Superior temporal gyrus (tissue), 1 donor: ENCODE results near the gene LRRN2.

ENCODE experiments used
- DNase-seq: peaks from one replicate; pipeline ENCODE4 v3.0.0-alpha.2; 2016; ENCODE audit errors: extremely low spot score

The LRRN2 gene

DNA sequence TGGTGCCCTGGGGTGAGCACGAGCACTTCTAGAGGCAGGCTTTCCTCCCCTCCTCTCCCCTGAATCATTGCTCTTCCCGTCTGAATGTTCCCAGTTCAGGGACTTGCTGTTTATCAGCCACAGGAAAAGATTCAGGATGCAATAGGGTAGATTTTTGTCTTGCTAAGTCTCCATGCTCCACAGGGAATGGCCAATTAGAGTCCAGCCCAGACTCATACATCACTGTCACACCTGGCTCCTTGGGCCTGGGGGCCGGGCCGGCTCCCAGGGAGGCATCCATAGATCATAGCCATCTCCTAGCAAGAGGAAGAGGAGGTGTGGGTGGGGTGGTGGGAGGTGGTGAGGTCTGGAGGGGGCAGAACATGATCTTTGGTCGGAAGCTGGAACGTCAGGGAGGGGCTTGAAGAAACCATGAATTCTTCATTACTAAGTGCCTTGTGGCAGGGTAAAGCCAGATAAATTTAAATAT, 83.4 kb downstream of the LRRN2 start:
- no peak for DNase-seq

DNA sequence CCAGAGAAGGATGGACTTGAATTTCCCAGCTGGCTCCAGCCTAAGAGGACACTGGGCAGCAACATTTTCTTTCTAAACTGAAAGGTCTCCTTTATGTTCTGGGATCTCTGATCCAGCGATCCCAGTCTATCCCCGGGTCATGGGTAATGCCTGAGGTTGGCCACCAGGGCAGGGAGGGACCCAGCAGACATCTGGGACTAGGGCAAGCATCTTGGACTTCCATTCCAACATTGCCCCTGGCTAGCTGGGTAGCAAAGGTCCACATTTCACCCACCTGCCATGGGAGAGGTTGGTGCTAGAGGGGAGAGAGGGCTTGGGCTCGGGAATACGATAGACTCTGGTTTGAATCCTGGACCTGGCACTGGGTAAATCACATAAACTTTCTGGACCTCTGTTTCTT, 84.6 kb downstream of the LRRN2 start:
- no peak for DNase-seq

DNA sequence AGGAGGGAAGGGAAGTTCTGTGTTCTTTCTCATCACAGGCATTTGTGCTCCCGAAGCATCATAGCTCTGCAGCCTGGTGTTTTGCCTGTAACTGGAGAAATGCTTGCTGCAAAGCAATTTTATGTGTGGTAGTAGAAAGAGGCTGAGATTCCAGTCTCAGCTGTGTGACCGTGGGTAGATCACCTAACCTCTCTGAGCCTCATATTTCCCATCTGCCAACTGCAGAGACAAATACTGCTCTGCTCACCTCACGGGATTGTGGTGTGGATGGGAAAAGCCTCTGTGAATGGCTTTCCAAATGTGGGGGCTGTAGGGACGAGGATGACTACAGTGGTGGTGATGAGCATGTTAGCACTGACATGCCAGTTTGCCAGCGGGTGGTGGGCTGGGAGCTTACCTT, 85.3 kb downstream of the LRRN2 start:
- no peak for DNase-seq

DNA sequence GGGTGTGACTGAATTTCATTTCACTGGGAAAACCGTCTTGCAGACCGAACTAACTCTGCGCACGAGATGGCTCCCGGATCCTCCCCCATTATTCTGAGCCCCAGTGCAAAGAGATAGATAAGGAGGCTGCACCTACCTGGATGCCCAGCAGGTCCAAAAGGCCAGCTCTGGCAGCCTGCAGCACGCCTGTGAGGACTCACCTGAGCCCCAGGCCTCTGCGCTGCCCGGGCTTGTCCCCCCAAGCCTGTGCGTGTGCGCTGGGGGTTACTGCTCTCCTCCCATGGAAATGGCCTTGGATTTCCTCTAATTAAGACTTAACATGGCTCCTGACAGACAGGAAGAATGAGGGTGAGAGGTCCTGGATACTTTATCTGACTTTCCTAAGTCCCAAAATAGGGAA, 85.9 kb downstream of the LRRN2 start:
- no peak for DNase-seq

DNA sequence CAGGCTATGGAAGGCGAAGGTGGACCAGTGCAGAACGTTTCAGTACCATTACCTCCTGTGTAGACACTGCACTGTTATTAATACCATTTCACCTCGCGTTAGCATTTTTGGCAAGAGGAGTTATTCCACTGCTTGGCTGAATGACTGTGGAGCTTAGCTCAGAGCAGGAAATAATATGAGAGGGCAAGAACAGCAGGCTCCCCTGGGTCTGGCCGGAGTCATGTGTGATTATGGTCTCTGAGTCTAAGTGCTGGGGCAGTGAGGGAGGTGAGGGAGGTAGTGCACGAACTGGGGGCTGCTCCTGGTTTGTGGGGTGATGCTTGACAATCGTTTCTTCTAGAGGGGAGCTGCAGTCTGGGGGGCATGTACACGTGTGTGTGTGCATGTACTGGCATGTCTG, 86.4 kb downstream of the LRRN2 start:
- no peak for DNase-seq

DNA sequence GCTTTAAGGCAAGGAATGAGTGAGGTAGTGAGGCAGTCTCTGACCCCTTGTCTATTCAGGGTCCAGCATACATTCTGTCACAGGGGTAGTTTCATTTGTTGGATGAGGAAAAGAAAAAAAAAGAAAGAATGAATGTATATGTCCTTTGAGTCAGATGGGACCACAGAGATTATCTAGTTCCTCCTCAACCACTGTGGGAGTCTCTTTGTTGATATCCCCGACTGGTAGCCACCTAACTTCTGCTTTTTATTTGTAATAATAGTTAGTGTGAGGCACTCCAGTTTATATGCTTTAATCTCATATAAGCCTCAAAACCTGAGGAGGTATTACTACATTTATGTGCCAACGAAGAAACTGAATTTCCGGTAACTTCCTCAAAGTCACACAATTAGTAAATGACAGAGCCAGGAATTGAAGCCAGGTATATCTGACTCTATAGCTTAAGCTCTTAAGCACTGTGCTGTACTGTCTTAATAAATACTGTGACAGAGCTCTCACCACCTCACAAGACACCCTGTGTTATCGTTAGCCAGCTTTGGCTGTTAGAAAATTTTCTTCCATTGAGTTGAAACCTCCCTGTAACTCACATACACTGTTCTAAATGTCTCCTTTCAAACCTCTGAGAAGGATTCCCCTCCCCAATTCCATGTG, 87.1 kb downstream of the LRRN2 start:
- no peak for DNase-seq

DNA sequence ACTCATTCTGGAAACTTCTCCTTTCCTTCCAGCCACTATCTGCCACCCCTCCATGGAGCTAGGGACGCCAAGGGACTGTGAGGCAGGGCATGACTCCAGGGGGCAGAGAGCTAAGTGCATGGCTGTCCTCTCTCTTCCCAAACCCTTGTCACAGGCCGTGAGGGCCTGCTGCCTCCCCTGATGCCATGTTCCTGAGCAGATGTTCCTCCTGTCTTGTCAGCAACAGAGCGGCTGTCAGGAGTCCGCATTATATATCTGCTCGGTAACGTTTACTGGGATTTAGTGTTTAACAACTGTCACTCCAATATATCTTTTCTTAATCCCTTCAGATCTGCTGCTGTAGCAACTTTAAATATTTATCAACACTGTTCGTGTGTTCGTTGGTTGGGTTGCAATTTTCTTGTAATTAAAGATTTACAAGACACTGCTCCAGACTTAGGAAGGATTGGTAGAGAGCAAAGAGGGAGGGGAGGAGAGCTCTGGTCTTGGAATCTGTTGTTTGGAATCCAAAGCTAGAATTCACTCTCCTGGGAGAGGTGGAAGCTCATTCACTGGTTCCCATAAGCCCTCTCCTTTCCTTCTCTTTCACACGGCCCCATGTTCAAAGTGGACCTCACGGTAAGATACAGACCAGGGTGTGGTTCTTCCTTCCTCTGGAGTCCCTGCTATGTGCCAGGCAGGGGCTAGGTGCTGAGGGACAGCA, 93.1 kb downstream of the LRRN2 start:
- DNase-seq, result no peak

DNA sequence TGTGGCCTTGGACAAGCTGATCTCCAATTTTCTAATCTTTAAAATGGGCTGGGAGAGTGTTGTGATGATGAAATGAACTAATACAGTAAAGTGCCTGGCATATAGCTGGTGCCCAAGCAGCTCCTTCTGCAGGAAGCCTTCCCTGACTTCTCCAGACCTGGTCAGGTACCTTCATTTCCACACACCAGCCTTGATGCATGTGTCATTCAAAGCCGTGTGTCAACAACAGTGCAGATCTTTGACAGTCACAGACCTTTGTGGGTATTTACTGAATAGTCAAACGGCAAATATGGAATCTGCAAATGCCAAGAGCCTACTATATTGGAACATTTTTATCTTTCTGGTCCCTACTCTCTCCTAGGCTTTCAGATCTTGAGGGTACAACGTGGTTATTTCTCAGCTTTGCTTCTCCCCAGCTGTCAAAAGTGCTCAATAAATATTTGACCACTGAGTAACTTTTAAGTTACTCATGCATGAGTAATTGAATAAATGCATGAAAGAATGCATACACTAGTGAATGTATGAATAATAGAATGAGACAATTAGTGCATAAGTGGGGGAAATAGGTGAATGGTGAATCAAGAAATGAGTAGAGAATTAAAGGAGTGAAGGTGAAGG, 94.0 kb downstream of the LRRN2 start:
- no peak for DNase-seq

DNA sequence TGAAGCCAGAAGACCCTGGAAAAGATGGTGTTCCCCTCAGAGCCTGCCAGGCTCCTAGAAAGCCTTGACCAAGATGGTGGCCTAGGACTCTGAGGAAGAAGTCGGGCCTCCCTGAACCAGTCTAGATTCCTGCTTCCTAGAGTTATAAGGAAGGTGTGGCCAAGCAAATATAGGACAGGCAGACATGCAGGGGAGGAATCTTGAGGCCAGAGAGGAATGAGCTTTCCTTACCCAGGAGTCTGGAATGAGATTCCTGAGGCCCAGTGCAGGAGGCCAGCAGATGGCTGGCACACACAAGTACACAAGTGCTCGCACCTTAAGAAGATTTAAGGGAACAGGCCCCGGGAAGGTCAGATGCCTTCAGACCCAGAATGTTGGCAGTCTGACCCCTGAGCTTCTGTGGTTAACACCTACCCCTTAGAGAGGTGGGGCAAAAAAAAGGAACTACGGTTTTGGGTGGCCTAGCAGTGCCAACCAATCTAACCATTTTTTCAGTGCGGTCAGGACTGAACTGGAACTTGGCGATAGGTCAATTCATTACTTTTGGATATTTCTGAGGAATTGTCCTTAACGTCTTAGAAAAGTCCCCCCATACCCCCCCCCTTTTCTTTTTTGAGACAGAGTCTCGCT, 96.0 kb downstream of the LRRN2 start:
- no peak for DNase-seq

DNA sequence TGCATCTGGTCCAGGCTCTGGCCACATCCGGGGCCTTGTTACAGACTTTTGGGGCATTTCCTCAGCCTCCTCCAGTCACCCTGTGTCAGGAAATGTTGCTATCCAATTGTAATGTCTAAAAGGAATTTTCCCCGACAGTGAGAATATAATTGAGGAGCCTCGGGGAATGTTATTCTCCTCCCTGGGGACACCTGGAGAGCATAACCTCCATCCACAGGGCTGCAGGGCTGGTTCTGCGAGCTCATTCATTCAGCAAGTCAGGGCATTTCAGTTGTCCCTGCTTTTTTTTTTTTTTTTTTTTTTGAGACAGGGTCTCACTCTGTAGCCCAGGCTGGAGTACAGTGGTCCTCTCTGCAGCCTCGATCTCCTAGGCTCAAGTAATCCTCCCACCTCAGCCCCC, 96.7 kb downstream of the LRRN2 start:
- no peak for DNase-seq

DNA sequence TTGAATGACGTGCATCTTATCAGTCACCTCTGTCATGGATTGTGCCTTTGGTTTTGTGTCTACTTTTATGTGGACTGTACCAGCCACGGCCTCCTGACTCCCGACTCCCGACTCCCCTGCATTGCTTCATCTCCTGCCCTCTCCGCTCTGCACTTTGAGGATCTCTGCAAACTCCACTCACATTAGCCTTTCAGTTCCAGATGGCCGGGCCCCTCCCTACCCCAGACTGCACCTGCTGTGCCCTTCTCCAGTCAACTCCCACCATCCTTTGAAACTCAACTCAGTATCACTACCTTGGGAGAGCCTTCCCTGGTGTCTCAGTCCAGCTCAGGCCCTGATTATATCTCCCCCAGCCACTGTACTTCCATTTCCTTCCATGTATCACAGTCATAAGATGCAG, 97.9 kb downstream of the LRRN2 start:
- no peak for DNase-seq

DNA sequence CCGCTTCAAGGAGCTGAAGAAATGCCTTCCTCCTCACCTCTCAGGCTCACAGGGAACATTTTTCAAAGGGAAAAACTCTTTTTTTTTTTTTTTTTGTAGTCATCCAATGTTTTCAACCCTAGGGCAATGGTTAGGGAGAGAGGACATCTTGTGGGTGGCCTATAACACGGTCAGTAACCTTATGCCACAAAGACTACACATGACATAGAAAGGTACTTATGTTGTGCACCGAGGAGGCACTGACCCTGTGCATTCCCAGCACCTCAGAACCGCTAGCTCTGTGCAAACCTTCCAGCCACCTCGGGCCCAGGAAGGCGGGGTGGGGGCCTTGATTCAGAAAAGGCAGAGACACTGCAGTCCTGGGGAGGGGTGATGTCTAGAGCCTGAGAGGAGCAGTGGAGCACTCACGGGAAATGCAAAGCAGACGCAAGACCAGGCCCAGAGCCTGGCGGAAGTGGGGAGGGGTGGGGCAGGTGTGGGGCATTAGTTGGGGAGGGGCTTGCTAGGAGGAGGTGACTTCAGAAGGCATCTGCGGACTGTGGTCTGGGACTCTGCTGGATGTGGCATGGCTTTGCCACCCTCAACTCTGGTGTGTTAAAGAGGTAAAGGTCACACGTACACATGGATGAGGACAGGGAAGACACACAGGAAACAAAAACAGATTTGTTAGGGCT, 100.7 kb downstream of the LRRN2 start:
- no peak for DNase-seq

DNA sequence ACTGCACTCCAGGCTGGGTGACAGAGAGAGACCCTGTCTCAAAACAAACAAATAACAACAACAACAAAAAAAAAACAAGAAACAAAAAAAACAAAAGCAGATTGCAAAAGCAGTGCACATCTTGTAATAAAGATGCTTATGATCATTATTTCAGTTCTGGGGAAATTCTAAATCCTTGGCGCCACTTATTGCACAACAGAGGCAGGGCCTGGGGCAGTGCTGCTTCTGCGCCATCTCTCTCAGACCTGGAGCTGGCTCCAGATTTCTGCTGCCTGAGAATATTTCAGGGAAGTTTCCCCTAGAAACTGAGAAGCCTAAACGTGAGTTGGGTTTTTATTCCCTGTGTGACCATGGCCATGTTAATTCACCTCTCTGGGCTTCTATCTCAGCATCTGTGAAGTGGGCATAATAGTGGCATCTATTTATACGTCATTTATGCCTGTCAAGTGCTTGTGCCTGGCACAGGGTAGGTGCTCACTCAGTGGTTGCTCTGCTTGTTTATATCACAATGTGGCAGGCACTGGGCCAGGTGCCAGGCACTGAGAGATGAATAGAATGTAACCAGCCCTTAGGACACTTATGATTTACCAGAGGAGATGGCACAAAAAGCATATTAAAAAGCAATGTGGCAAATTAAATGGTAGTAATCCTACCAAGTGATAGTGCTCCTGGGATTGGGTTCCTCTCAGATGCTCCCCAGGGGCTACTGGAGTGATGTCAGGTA, 101.5 kb downstream of the LRRN2 start:
- DNase-seq, result peak; percentile 53

DNA sequence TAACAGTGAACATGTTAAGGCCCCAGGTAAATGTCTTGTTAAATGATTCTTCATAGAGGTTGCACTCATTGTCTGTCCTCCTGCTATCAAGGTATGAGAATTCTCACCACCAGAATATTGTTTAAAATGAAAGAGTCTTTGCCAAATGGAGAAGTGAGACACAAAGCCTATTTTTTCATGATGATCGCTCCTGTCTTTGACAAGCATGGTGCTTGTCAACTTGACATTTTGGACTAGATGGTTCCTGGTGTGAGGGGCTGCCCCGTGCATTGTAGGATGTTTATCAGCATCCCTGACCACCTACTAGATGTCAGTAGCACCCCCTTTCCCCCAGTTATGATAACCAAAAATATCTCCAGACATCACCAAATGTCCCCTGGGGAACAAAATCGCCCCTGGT, 103.8 kb downstream of the LRRN2 start:
- DNase-seq, result no peak

DNA sequence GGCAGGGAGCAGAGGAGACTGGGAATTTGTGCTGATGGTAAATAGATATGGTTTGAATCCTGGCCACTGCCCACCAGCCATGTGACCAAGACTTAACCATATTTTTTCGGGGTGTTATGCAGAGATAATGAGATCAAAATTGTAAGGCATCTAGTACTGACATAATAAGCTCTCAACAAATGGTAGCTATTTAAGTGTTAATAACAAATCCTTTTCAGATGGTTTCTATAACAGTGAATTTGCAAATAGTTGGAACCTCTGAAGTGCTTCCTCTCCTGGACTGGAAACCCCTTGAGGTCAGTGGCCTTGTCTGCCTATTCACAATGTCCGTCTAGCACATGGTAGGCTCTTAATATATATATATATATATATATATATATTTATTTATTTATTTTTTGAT, 104.7 kb downstream of the LRRN2 start:
- DNase-seq, result no peak

DNA sequence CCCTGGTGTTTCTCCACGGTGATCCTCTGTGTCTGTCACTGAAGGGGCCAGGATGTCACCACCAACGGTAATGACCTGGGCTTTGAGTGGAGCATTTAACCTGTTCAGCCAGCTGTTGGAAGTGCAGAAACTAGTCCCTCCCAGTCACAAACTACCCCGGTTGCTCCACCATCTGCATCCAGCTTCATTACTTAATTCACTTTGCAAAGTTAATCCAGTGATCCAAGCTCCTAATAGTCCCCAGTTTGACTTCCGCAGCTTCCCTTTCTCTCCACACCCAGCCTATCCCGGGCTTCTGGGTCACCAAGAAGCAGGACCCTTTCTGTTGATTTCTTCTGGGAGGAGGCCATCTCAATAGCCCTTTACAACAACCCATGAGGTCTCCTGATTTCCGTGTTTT, 105.9 kb downstream of the LRRN2 start:
- DNase-seq, result no peak

DNA sequence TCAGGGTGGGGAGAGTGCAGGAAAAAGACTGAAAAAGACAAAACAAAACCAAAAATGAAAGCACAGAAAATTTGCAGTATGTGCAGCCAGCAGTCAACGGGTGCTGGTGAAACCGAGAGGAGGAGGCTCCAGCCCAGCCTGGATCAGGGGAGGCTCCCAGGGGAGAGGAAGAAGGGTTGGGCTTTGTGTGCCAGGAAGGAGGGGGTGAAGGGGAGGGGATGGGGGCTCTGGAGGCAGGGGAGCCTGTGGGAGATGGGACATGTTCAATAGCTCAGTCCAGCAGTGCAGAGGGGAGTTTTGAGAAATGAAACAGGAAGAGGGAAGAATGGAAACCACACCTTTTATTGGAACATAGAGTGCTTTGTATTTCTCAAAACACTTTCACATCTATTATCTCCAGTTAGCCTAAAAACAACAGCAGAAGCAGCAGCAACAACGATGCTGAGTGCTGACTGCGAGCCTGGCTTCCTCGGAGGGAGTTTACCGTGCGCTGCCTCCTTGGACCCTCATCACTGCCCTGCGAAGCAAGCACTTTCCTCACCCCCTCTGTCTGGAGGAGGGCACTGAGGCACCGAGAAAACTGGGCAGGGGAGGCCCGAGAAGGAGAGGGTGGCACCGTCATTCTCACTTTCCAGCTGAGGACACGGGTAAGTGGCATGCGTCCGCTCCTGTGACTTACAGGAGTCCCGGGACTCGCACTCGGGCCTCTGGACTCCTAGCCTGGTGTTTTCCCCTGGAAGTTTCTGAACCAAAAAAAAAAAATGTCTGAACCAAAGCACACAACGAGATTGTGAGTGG, 106.5 kb downstream of the LRRN2 start:
- DNase-seq, result no peak

DNA sequence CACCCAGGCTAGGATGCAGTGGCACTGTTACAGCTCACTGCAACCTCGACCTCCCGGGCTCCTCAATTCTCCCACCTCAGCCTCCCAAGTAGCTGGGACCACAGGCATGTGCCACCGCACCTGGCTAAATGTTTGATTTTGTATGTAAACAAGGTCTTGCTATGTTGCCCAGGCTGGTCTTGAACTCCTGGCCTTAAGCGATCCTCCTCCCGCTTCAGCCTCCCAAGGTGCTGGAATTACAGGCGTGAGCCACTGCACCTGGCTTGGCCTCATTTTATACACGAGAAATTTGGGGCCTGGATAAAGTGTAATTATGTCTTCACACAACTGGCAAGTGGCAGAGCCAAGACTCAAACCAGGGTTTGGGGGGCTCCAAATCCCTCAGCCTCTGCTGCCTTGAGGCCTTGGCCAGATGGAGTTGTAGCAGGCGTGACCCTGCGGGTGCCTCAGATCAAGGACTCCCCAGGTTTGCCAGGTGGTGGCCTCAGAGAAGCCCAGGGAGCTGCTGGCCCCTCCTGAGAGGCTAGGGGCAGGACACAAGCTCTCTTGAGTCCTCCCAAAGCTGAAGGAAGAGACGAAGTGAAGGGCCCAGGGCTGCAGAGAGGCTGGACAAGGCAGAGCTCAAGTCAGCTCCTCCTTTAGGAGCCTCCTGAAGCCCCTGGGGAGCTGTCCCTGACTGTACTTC, 107.6 kb downstream of the LRRN2 start:
- no peak for DNase-seq

DNA sequence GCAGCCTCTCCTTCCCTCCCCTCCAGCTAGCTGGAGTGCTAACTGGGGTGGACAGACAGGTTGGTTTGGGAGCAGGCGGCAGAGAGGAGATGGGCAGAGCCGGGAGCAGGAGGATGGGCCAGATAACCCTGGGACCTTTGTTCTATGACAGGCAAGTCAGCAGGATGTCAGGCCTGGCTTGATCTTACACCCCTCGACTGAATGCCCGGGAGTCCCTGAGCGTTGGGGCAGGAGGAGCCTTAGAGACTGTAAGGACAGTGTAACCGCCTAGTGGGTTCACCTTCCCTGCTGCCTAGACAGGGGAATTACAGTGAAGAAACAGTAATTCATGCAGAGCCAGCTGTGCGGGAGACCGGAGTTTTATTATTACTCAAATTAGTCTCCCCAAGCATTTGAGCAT, 109.1 kb downstream of the LRRN2 start:
- no peak for DNase-seq
